Karpas-422 (cell line): ENCODE data around the gene S100A12. TPM values are rescaled to one million over a fixed set of nuclear protein-coding genes. Genes with fewer than 3 reads are reported as not detected.
"Not testable (repeated sequence)": the region's sequence is repeated elsewhere in the genome, so short reads cannot be mapped to it uniquely, and the experiment has no call there.

Experiments used
- DNase-seq: peaks from one replicate; pipeline ENCODE4 v3.0.0-alpha.2; 2015
- H2AFZ ChIP-seq: fragments of 200-600 bp; sonication (generic); 2 replicates; pipeline ENCODE4 v1.6.1; 2014; ENCODE audit warnings: antibody characterized with exemption, low read length, mixed read lengths
- H3K27ac ChIP-seq: fragments of 200-600 bp; sonication (generic); 2 replicates; pipeline ENCODE4 v1.5.1; 2014; ENCODE audit warnings: mild to moderate bottlenecking, low read length, moderate library complexity
- H3K27me3 ChIP-seq: fragments of 200-600 bp; sonication (generic); 2 replicates; pipeline ENCODE4 v1.6.1; 2014; ENCODE audit warnings: low read length, mixed read lengths
- H3K36me3 ChIP-seq: fragments of 200-600 bp; sonication (generic); 2 replicates; pipeline ENCODE4 v1.6.1; 2014; ENCODE audit warnings: low read length, mixed read lengths; ENCODE audit not compliant: insufficient read depth
- H3K4me1 ChIP-seq: fragments of 200-600 bp; sonication (generic); 2 replicates; pipeline ENCODE4 v1.6.1; 2014; ENCODE audit warnings: mild to moderate bottlenecking, low read length, mixed read lengths
- H3K4me2 ChIP-seq: fragments of 200-600 bp; sonication (generic); 2 replicates; pipeline ENCODE4 v1.6.1; 2014; ENCODE audit warnings: low read length, low read depth, mild to moderate bottlenecking; ENCODE audit not compliant: poor library complexity, severe bottlenecking
- H3K4me3 ChIP-seq: fragments of 200-600 bp; sonication (generic); 2 replicates; pipeline ENCODE4 v1.5.1; 2014; ENCODE audit warnings: mild to moderate bottlenecking, antibody characterized with exemption, low read length, mixed read lengths
- H3K79me2 ChIP-seq: fragments of 200-600 bp; sonication (generic); 2 replicates; pipeline ENCODE4 v1.6.1; 2014; ENCODE audit warnings: mild to moderate bottlenecking, low read length, mixed read lengths
- H3K9ac ChIP-seq: fragments of 200-600 bp; sonication (generic); 2 replicates; pipeline ENCODE4 v1.6.0; 2014; ENCODE audit warnings: low read length
- H3K9me2 ChIP-seq: fragments of 200-600 bp; sonication (generic), shearing (Covaris generic); replicated peaks from 2 replicates; pipeline ENCODE4 v1.6.0; 2014; ENCODE audit warnings: mild to moderate bottlenecking, low read length, moderate library complexity; ENCODE audit not compliant: insufficient read depth
- H3K9me3 ChIP-seq: fragments of 300-700, 200-600 bp; sonication (generic); 2 replicates; pipeline ENCODE4 v1.6.1; 2014; ENCODE audit warnings: low read length, mixed read lengths
- H4K20me1 ChIP-seq: fragments of 200-600 bp; sonication (generic); 2 replicates; pipeline ENCODE4 v1.6.1; 2014; ENCODE audit warnings: mild to moderate bottlenecking, antibody characterized with exemption, low read length, low read depth; ENCODE audit not compliant: insufficient read depth
- total RNA-seq: library from RNA; depleted of rRNA; stranded (reverse); fragments of >200 nt; shearing (Covaris generic); gene quantifications from 2 replicates; pipeline ENCODE4 v1.2.3, GENCODE V29; 2014; ENCODE audit warnings: low replicate concordance; rRNA removed

Gene S100A12
- total RNA-seq, result not detected in 2 replicates

DNA sequence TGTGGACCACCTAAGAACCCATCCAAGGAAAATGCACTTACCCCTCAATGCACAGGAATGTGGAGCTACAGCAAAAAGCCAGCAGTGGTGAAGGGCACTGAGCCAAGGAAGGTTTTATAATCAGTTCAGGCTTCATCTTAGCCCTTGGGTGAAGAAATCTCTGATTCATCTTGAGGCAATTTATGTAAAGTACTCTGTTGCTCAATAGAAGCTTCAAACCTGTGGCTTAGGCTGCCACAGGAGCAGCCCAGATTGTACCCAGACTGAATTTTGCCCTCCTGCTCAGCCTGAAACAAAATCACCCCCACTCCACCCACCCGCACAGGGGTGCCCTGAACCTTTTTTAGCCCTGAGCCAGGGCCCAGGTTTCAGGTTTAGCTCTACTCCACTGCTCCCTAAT is at the start of gene S100A12:
TSS of gene S100A12 (minus strand) at position 111 of the 400 bp plus-strand sequence. CDS start 1,029 bp downstream, outside the sequence.
- no peak within 1 kb of the TSS for H3K4me3 ChIP-seq

DNA sequence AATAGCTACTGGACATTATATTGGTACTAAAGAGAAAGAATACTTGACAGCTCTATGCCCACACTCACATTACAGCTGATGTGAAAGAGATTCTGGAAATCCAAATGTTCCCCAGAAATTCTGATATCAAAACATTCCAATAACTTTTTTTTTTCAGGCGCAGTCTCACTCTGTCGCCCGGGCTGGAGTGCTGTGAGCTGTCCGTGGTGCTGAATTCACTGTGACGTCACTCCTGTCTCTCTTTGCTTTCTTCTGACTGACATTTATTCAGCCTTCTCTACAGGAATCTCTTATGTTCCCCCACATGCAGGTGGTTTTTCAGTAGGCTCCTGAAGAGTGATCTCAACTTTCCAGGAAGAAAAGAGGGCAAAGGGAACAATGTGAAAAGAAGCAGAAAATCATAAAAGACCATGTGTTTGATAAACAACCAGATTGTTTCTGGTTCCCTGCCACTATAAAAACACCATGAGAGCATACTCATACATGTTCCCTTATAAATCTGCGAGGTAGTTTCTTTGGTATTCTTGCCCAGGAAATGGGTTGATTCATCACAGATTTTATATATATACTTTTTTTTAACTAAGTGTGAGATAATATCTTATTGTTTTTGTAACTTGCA is 47.1 kb upstream of the S100A12 start:
- Histone ChIP-seq H4K20me1 (no peaks in the 10 kb centered on the region), H3K27ac (no peak overlapping the region), H3K9me2 (no peaks in the 10 kb centered on the region), H3K27me3 (no peaks in the 10 kb centered on the region), H3K4me1 (no peaks in the 10 kb centered on the region), H3K79me2 (no peaks in the 10 kb centered on the region), H3K9ac (no peak overlapping the region), H3K36me3 (no peaks in the 10 kb centered on the region), H3K4me3 (no peak overlapping the region), H2AFZ (no peak overlapping the region), H3K9me3 (no peaks in the 10 kb centered on the region), H3K4me2 (no peak overlapping the region)
- DNase-seq, result peak; percentile 83

More for the DNA sequence above, at the start of gene S100A12:
- Histone ChIP-seq H3K27me3 (no peaks in the 10 kb centered on the region), H3K9ac (no peak within 1 kb of the TSS), H3K27ac (no peak within 1 kb of the TSS), H3K4me1 (no peaks in the 10 kb centered on the region), H3K36me3 (no peaks in the 10 kb centered on the region), H3K79me2 (no peaks in the 10 kb centered on the region), H3K9me2 (no peaks in the 10 kb centered on the region), H3K4me2 (no peak within 1 kb of the TSS), H2AFZ (no peak within 1 kb of the TSS), H3K9me3 (no peaks in the 10 kb centered on the region), H4K20me1 (no peaks in the 10 kb centered on the region)
- DNase-seq, result no peak

- Histone ChIP-seq H2AFZ (no peak overlapping the region), H3K4me2 (no peak overlapping the region), H4K20me1 (no peaks in the 10 kb centered on the region), H3K36me3 (no peaks in the 10 kb centered on the region), H3K4me1 (no peaks in the 10 kb centered on the region), H3K9ac (no peak overlapping the region), H3K9me2 (no peaks in the 10 kb centered on the region), H3K79me2 (no peaks in the 10 kb centered on the region), H3K4me3 (no peak overlapping the region), H3K9me3 (no peaks in the 10 kb centered on the region), H3K27me3 (no peaks in the 10 kb centered on the region), H3K27ac (no peak overlapping the region)
- DNase-seq, result no peak
These were observed 44.9 kb upstream of the S100A12 start for GRCh38 chr1:153420306-153420705.

DNA sequence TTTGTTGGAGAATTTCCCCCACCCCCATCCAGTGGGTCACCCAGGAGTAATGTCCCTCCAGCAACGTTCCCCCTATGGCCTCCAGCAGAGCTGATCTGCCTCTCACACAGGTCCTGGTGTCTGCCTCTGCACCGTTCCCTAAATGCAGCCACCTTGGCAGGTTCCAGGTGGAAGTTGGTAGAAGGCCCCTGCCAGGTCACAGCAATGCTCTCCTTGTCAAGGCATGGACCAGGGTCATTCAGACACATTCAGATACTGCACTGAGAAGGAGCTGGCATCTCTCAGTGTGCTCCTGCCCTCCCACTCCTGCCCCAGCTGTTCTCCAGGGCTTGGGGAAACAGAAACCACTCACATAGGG is 44.0 kb upstream of the S100A12 start:
- H3K27ac ChIP-seq, H3K9me3 ChIP-seq, H3K4me1 ChIP-seq, H3K36me3 ChIP-seq, H4K20me1 ChIP-seq, H2AFZ ChIP-seq, H3K4me2 ChIP-seq, H3K9me2 ChIP-seq, H3K79me2 ChIP-seq, H3K4me3 ChIP-seq, H3K27me3 ChIP-seq, DNase-seq, H3K9ac ChIP-seq: not testable (repeated sequence)

DNA sequence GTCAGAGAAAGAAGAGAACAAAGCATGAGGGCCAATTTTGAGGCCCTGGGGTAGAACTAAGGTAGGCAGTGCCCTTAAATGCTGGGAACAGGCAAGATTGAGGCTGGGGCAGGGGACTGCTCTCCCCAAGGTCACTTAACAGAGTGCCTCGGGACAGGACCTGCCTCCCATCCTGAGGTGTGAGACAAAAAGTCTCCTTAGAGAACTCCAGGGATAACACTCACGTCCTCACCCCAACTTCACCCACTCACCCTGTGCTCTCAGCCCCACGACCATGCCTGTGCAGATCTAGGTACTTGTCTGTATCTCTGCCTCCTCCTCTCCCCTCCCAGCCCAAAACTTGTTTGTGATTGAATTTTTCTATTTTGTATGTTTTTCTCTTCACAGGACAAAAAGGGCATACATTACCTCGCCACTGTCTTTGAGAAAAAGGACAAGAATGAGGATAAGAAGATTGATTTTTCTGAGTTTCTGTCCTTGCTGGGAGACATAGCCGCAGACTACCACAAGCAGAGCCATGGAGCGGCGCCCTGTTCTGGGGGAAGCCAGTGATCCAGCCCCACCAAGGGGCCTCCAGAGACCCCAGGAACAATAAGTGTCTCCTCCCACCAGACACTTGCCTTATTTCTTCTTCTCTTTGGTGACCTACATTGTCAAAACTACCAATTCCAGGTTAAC is 43.5 kb upstream of the S100A12 start:
- not testable (repeated sequence) for H2AFZ ChIP-seq, H3K9me3 ChIP-seq, H3K79me2 ChIP-seq, H3K27ac ChIP-seq, H3K4me3 ChIP-seq, H3K4me1 ChIP-seq, DNase-seq, H4K20me1 ChIP-seq, H3K36me3 ChIP-seq, H3K9me2 ChIP-seq, H3K27me3 ChIP-seq, H3K9ac ChIP-seq, H3K4me2 ChIP-seq

GRCh38 chr1:153417136-153417888 is 41.9 kb upstream of the S100A12 start:
- Histone ChIP-seq H4K20me1 (no peaks in the 10 kb centered on the region), H3K27ac (no peak overlapping the region), H3K79me2 (no peaks in the 10 kb centered on the region), H3K4me2 (no peak overlapping the region), H3K9me2 (no peaks in the 10 kb centered on the region), H3K9me3 (no peaks in the 10 kb centered on the region), H2AFZ (no peak overlapping the region), H3K4me1 (no peaks in the 10 kb centered on the region), H3K9ac (no peak overlapping the region), H3K4me3 (no peak overlapping the region), H3K27me3 (no peaks in the 10 kb centered on the region), H3K36me3 (no peaks in the 10 kb centered on the region)
- no peak for DNase-seq

DNA sequence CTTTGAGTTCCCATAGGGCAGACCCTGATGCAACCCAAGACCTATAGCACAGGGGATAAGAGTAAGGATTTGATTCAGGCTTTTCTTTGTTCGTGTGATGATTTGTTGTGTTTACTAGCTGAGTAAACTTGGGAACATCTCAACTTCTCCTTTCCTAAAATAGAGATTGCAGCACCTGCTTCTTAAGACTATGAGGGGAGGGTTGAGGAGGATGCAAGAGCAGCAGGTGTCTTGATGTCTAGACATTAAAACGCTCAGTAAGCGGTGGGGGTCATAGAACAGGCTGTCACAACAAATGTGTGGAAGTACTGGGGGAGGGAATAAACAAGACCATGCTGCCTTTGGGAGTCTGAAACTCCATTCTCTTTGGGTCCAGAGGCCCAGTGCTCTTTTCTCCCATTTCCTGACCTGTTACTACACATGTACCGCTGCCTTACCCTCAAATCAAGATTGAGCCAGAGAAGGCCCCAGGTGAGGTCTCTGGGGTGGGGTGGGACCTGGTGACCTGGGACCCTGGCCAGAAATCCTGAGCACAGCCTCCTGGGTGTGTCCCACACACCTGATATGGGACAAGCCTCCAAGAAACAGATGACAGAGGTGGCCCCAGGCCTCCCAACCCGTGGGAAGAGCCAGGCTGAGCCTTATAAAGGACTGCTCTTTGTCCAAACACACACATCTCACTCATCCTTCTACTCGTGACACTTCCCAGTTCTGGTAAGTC is 40.6 kb upstream of the S100A12 start, which contains the start of gene S100A7A:
TSS of gene S100A7A (plus strand) at position 671 of the 721 bp plus-strand sequence. CDS start 1,563 bp downstream, outside the sequence.
- H3K79me2 ChIP-seq, result no peaks in the 10 kb centered on the region
- H4K20me1 ChIP-seq, result no peaks in the 10 kb centered on the region
- H3K9me2 ChIP-seq, result no peaks in the 10 kb centered on the region
- no peak within 1 kb of the TSS for H2AFZ ChIP-seq
- DNase-seq, result no peak
- H3K27me3 ChIP-seq, result no peaks in the 10 kb centered on the region
- H3K4me3 ChIP-seq, result no peak within 1 kb of the TSS
- no peaks in the 10 kb centered on the region for H3K4me1 ChIP-seq
- H3K27ac ChIP-seq, result no peak within 1 kb of the TSS
- no peaks in the 10 kb centered on the region for H3K9me3 ChIP-seq
- H3K9ac ChIP-seq, result no peak within 1 kb of the TSS
- H3K4me2 ChIP-seq, result no peak within 1 kb of the TSS
- H3K36me3 ChIP-seq, result no peaks in the 10 kb centered on the region

GRCh38 chr1:153413961-153414360 is 38.5 kb upstream of the S100A12 start:
- H3K36me3 ChIP-seq, H3K27ac ChIP-seq, H2AFZ ChIP-seq, DNase-seq, H3K9me2 ChIP-seq, H3K4me1 ChIP-seq, H3K9me3 ChIP-seq, H3K27me3 ChIP-seq, H3K79me2 ChIP-seq, H4K20me1 ChIP-seq, H3K9ac ChIP-seq, H3K4me3 ChIP-seq, H3K4me2 ChIP-seq: not testable (repeated sequence)
